Fibroblast of lung (primary cell): ENCODE data around the gene EHD3. TPM values are rescaled to one million over a fixed set of nuclear protein-coding genes. Genes with fewer than 3 reads are reported as not detected.

Experiments used
- DNase-seq, 2 donors: peaks; one replicate each; pipeline versions ENCODE4 v3.0.0 to v3.0.0-alpha.2; 2010; ENCODE audit warnings: low read depth in 2 of 2
- H2AFZ ChIP-seq: 2 replicates; pipeline ENCODE4 v1.5.1; 2012; ENCODE audit warnings: low read length, control low read depth, inconsistent platforms
- H3K27ac ChIP-seq: 2 replicates; pipeline ENCODE4 v1.5.1; 2011; ENCODE audit warnings: low read length, control low read depth; ENCODE audit not compliant: insufficient read depth
- H3K27me3 ChIP-seq: 2 replicates; pipeline ENCODE4 v1.5.1; 2011; ENCODE audit warnings: mild to moderate bottlenecking, low read length; ENCODE audit not compliant: control insufficient read depth, insufficient read depth
- H3K36me3 ChIP-seq: 2 replicates; pipeline ENCODE4 v1.5.1; 2011; ENCODE audit warnings: low read length; ENCODE audit not compliant: control insufficient read depth, insufficient read depth
- H3K4me1 ChIP-seq: 2 replicates; pipeline ENCODE4 v1.5.1; 2011; ENCODE audit warnings: low read length; ENCODE audit not compliant: control insufficient read depth, insufficient read depth; ENCODE audit errors: extremely low read depth
- H3K4me2 ChIP-seq: 2 replicates; pipeline ENCODE4 v1.5.1; 2011; ENCODE audit warnings: low read length, control low read depth; ENCODE audit not compliant: insufficient read depth; ENCODE audit errors: extremely low read depth
- H3K4me3 ChIP-seq, 4 experiments: fragments of 200-600 bp in 1 of 4; sonication (generic) in 1 of 4; replicated peaks in 1 of 4; 2 replicates each; pipeline ENCODE4 v1.5.1; 2011 to 2016; ENCODE audit warnings: low read length in 4 of 4, low read depth in 3 of 4, mild to moderate bottlenecking in 3 of 4, control low read depth in 2 of 4, inconsistent platforms in 1 of 4, mixed read lengths in 1 of 4; ENCODE audit not compliant: insufficient read depth in 1 of 4; ENCODE audit errors: control extremely low read depth in 1 of 4
- H3K79me2 ChIP-seq: 2 replicates; pipeline ENCODE4 v1.5.1; 2012; ENCODE audit warnings: mild to moderate bottlenecking, low read length, inconsistent platforms; ENCODE audit not compliant: control insufficient read depth, insufficient read depth
- H3K9ac ChIP-seq: 2 replicates; pipeline ENCODE4 v1.5.1; 2011; ENCODE audit warnings: mild to moderate bottlenecking, low read length, control low read depth; ENCODE audit not compliant: insufficient read depth
- H3K9me3 ChIP-seq: 2 replicates; pipeline ENCODE4 v1.5.1; 2012; ENCODE audit warnings: low read depth, low read length; ENCODE audit not compliant: control insufficient read depth, insufficient read depth
- H4K20me1 ChIP-seq: 2 replicates; pipeline ENCODE4 v1.5.1; 2011; ENCODE audit warnings: low read length; ENCODE audit not compliant: control insufficient read depth, insufficient read depth; ENCODE audit errors: extremely low read depth
- EZH2 ChIP-seq: IDR thresholded peaks from 2 replicates; pipeline ENCODE4 v1.5.1; 2012; ENCODE audit warnings: low read length, control low read depth, mild to moderate bottlenecking; ENCODE audit errors: missing control alignments
- polyA plus RNA-seq, 2 donors: library from polyadenylated mRNA; depleted of rRNA in 1 of 2; stranded (reverse) in 1 of 2; unstranded in 1 of 2; fragments of >200 nt; gene quantifications; 2 replicates each; pipeline ENCODE4 v1.2.1, GENCODE V29; 2011 to 2012; ENCODE audit warnings: missing spikeins in 1 of 2
- total RNA-seq: library from RNA; depleted of rRNA; stranded (reverse); fragments of >200 nt; gene quantifications from 2 replicates; pipeline ENCODE4 v1.2.1, GENCODE V29; 2014
- TF ChIP-seq, protein P1 (sequence below), 2 donors: IDR thresholded peaks in 1 of 2; conservative IDR thresholded peaks in 1 of 2; 1 replicate in 1 of 2; 2 replicates in 1 of 2; pipeline ENCODE4 v1.5.1; 2011 to 2012; ENCODE audit warnings: low read length in 2 of 2, control low read depth in 1 of 2, inconsistent platforms in 1 of 2, low read depth in 1 of 2, mild to moderate bottlenecking in 1 of 2

EHD3 gene
- total and polyA plus RNA-seq, 2 donors (not counting 1 experiment from before 2014, with no cell fraction given) = 30.6 to 37.5 TPM

- TF ChIP-seq, protein P1, sequence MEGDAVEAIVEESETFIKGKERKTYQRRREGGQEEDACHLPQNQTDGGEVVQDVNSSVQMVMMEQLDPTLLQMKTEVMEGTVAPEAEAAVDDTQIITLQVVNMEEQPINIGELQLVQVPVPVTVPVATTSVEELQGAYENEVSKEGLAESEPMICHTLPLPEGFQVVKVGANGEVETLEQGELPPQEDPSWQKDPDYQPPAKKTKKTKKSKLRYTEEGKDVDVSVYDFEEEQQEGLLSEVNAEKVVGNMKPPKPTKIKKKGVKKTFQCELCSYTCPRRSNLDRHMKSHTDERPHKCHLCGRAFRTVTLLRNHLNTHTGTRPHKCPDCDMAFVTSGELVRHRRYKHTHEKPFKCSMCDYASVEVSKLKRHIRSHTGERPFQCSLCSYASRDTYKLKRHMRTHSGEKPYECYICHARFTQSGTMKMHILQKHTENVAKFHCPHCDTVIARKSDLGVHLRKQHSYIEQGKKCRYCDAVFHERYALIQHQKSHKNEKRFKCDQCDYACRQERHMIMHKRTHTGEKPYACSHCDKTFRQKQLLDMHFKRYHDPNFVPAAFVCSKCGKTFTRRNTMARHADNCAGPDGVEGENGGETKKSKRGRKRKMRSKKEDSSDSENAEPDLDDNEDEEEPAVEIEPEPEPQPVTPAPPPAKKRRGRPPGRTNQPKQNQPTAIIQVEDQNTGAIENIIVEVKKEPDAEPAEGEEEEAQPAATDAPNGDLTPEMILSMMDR (conservative IDR thresholded peaks at IDR 0.05 in 1 of 2, IDR thresholded peaks at IDR 0.05 in 1 of 2; ENCODE audit: low read depth in 1 of 2, low read length in 2 of 2) = no peak
- H3K9me3 ChIP-seq = no peaks in the 10 kb centered on the region
- no peak overlapping the region for H3K27ac ChIP-seq
- no peaks in the 10 kb centered on the region for H3K4me1 ChIP-seq
- no peaks in the 10 kb centered on the region for H3K27me3 ChIP-seq
- H3K36me3 ChIP-seq = no peaks in the 10 kb centered on the region
- no peaks in the 10 kb centered on the region for H4K20me1 ChIP-seq
- H3K9ac ChIP-seq = no peak overlapping the region
- H2AFZ ChIP-seq = no peak overlapping the region
- no peak overlapping the region for H3K4me3 ChIP-seq
- DNase-seq = no peak
- no peak overlapping the region for H3K4me2 ChIP-seq
- no peaks in the 10 kb centered on the region for H3K79me2 ChIP-seq
Measured at GRCh38 chr2:31199206-31199605, 34.7 kb upstream of the EHD3 start.

DNA sequence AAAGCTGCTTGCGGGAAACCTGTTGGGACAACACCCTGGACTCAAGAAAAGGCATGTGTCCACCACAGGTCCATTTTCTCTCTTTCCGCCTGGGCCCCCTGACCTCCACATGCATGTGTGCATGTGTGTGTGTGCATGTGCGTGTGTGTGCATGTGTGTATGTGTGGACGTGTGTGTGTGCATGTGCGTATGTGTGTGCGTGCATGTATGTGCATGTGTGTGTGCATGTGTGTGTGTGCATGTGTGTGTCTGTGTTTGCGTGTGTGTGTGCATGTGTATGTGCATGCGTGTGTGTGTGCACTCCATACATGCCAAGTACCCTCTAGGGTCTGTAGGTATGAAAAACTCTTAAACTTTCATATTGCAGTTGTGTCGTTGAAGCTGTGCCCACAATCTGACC, 33.0 kb upstream of the EHD3 start:
- no peak overlapping the region for H3K27ac ChIP-seq
- no peak overlapping the region for H2AFZ ChIP-seq
- H3K9ac ChIP-seq = no peak overlapping the region
- no peaks in the 10 kb centered on the region for H3K79me2 ChIP-seq
- H3K4me1 ChIP-seq = no peaks in the 10 kb centered on the region
- H3K9me3 ChIP-seq = no peaks in the 10 kb centered on the region
- no peak for DNase-seq
- no peaks in the 10 kb centered on the region for H3K27me3 ChIP-seq
- H3K36me3 ChIP-seq = no peaks in the 10 kb centered on the region
- H3K4me3 ChIP-seq = no peak overlapping the region
- no peak overlapping the region for H3K4me2 ChIP-seq
- TF ChIP-seq EZH2 = no peak
- TF ChIP-seq, protein P1 (conservative IDR thresholded peaks at IDR 0.05 in 1 of 2, IDR thresholded peaks at IDR 0.05 in 1 of 2; ENCODE audit: low read depth in 1 of 2, low read length in 2 of 2) = no peak
- no peaks in the 10 kb centered on the region for H4K20me1 ChIP-seq

- no peak for DNase-seq
- no peaks in the 10 kb centered on the region for H4K20me1 ChIP-seq
- TF ChIP-seq, protein P1 (conservative IDR thresholded peaks at IDR 0.05 in 1 of 2, IDR thresholded peaks at IDR 0.05 in 1 of 2; ENCODE audit: low read depth in 1 of 2, low read length in 2 of 2) = no peak
- no peak for TF ChIP-seq EZH2
- no peak overlapping the region for H3K4me2 ChIP-seq
- no peaks in the 10 kb centered on the region for H3K27me3 ChIP-seq
- H3K4me3 ChIP-seq = no peak overlapping the region
- no peak overlapping the region for H3K27ac ChIP-seq
- no peaks in the 10 kb centered on the region for H3K4me1 ChIP-seq
- no peaks in the 10 kb centered on the region for H3K79me2 ChIP-seq
- H2AFZ ChIP-seq = no peak overlapping the region
- H3K9me3 ChIP-seq = no peaks in the 10 kb centered on the region
- H3K9ac ChIP-seq = no peak overlapping the region
- no peaks in the 10 kb centered on the region for H3K36me3 ChIP-seq
Measured at GRCh38 chr2:31202041-31202440, 31.9 kb upstream of the EHD3 start.
